Measurements from ENCODE around the gene C10orf67.

DNA sequence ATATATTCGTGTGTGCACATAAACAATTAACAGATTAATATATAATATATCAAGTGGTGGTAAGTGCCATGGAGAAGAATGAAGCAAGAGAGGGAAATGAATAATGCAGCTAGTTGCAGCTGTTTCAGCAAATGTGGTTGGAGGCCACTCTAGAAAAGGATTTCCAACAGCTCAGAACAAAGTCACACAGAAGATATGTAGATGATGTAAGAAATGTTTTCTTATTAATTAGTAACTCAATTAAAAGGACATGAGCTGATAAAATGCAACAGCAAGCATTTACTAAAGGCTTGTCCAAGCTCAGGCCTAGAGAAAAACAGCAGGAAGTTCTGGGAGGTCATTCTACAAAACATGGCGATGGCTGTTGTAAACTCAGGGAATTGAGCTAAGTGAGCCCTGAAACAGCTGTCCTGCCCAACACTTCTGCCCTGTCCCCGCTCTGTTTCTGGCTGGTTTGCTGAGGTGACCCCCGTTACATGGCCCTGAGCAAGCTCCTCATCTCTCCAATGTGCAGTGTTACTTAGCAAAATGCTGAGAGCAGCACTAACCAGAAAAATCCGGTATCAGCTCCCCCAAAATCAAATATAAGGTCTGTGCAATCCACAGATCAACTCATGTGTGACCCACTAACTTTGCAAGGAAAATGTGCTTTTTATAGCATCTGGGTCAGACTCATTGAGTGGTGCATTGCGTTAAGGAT is 23.4 kb upstream of the C10orf67 start:
- TF ChIP-seq POLR2AphosphoS5 (IDR thresholded peaks at IDR 0.05; ENCODE audit: low read depth) = no peak
- TF ChIP-seq, protein P1, sequence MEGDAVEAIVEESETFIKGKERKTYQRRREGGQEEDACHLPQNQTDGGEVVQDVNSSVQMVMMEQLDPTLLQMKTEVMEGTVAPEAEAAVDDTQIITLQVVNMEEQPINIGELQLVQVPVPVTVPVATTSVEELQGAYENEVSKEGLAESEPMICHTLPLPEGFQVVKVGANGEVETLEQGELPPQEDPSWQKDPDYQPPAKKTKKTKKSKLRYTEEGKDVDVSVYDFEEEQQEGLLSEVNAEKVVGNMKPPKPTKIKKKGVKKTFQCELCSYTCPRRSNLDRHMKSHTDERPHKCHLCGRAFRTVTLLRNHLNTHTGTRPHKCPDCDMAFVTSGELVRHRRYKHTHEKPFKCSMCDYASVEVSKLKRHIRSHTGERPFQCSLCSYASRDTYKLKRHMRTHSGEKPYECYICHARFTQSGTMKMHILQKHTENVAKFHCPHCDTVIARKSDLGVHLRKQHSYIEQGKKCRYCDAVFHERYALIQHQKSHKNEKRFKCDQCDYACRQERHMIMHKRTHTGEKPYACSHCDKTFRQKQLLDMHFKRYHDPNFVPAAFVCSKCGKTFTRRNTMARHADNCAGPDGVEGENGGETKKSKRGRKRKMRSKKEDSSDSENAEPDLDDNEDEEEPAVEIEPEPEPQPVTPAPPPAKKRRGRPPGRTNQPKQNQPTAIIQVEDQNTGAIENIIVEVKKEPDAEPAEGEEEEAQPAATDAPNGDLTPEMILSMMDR (IDR thresholded peaks at IDR 0.05; ENCODE audit: insufficient read depth, low read length) = no peak

Data from HL-60 (cell line).